ENCODE measurements around the gene NUP50.

The NUP50 gene

DNA sequence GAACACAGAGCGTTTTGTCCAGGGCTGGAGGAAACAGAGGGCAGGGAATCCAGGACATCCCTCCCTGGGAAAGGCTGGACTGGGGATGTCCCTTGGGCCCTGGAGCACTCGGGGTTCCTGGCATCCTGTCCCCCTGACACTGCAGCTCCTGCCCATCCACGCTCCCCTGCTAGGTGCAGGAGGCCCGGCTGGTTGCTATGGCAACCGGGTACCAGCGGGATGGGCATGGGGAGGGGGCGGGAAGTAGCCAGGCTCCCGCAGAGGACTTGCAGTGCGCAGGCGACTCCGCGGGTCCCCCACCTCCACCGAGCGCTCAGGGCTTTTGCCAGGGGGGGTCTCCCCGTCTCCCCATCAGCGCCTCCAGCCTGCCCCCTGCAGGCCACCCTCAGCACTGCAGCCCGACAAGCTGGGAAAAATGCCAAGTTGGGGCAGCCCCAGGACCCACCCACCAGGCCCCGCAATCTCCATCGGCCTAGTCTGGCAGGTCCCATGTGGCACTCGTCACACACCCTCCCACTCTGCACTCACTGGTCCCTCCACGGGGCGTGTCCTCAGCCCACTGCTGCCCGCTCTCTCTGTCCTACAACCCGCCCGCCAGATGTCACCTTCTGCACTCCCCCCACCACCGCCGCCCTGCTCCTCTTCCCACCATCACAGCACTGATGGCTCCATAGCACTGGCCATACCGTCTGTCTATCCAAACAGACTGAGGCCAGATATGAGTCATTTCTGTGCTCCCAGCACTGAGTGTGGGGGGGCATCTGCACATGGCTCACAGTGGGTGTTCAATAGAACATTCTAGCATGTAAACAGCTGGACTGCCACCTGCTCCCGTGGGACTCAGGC lies 45.5 kb downstream of the NUP50 start:
- no peak for DNase-seq (ENCODE audit: low read depth in 2 of 2, low spot score in 1 of 2)

DNA sequence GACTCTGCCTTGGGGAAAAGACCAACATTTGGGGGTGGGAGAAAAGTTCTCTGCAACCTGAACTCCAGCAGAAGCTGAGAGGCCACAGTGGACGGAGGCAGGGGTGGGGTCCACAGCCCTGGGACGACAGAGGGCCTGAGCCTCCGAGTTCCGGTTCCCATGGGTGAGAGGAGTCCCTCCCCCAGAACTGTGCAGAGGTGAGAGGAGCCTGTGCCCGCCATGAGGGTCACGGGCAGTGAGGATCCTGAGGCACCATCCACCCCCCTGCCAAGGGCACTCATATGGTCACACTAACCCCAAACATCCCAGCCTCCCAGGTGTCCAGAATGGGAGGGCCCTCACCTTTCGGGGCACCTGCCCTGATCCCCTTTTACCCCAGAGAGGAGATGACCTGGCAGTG lies 46.4 kb downstream of the NUP50 start:
- no peak for DNase-seq (ENCODE audit: low read depth in 2 of 2, low spot score in 1 of 2)

DNA sequence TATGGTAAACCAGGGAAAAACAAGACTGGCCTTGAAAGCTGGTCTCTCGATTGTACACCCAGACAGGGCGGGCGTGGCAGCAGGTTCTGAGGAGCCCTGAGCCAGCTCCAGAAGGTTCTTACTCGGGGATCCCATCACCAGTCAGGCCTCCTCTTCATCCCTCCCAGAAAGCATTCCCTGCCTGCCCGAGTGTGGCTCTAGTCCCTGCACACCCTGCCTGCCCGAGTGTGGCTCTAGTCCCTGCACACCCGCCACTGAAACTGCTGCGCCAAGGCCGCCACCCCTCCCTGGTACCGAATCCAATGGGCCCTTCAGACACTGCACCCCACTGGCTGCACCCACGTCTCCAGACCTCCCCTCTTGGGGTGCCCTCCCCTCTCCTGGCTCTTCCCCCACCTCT lies 46.9 kb downstream of the NUP50 start:
- DNase-seq (ENCODE audit: low read depth in 2 of 2, low spot score in 1 of 2) = no peak

DNA sequence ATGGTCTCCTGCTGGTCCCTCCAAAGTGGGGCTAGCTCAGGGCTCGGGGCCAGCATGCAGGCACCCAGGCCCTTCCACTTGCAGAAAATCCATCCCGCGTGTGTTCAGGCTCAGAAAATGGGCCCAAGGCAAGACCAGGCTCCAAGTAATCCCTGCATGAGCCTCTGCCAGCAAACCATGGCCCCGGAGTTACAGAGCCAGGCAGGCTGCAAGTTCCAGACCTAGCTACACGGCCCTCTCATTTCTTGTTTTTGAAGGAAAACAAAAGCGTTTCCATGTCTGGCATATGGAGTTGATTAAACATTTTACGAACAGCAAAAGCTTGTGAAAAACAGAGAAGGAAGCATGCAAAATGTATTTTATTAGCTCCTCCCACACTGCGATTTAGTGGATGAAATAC lies 47.3 kb downstream of the NUP50 start:
- no peak for DNase-seq (ENCODE audit: low read depth in 2 of 2, low spot score in 1 of 2)

DNA sequence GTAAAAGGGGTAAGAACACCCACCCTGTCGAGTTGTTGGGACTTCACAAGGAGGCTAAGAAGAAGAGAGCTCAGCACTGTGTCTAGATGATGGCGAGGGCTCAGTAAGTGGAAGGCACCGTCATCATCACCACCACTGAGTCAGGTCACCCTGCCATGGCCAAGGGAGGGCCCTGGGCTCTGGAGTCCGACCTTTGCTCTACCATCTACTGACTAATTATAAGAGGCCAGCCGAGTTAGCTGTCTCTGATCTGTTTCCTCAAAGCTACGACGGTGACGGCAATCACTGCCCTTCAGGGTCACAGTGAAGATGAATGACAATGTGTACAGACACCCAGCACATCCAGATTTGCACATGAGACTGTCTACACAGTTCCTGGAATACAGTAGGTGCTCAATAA lies 47.7 kb downstream of the NUP50 start:
- DNase-seq (ENCODE audit: low read depth in 2 of 2, low spot score in 1 of 2) = no peak

DNA sequence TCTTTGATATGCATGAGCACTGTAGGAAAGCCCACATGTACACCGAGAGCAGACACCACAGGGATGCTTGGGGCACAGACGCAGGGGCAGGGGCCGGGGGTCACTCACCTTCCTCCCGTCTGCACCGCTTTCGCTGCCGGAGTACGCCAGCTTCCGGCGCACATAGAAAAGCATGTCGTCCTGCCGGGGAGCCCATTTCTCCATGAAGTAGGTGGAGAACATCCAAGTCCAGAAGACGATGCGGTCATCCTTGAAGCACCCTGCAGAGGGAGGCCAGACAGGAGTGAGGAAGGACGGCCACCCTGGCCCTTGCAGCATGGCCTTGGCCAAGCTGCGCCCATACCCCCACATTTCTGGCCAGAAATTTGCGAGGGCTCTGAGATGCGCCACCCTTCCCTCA lies 48.1 kb downstream of the NUP50 start:
- DNase-seq (ENCODE audit: low read depth in 2 of 2, low spot score in 1 of 2) = no peak

DNA sequence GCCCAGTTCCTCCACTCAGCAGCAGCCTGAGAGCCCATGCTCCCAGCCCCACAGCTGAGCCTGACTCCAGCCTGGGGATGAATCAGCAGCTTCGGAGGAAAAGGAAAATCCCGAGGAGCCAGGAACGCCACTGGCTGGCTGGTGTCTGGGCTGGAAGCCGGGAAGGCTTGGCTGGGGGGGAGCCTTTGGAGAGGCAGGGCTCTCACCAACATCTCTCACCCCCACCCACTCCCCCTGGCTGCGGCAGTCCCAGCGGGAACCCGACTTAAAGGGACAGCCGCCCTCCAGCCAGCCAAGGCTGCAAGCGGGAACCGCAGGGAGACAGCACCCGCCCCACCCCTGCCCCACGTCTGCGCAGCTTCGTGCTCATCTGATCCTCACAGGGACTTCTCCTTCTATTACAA lies 48.6 kb downstream of the NUP50 start:
- DNase-seq (ENCODE audit: low read depth in 2 of 2, low spot score in 1 of 2) = no peak

DNA sequence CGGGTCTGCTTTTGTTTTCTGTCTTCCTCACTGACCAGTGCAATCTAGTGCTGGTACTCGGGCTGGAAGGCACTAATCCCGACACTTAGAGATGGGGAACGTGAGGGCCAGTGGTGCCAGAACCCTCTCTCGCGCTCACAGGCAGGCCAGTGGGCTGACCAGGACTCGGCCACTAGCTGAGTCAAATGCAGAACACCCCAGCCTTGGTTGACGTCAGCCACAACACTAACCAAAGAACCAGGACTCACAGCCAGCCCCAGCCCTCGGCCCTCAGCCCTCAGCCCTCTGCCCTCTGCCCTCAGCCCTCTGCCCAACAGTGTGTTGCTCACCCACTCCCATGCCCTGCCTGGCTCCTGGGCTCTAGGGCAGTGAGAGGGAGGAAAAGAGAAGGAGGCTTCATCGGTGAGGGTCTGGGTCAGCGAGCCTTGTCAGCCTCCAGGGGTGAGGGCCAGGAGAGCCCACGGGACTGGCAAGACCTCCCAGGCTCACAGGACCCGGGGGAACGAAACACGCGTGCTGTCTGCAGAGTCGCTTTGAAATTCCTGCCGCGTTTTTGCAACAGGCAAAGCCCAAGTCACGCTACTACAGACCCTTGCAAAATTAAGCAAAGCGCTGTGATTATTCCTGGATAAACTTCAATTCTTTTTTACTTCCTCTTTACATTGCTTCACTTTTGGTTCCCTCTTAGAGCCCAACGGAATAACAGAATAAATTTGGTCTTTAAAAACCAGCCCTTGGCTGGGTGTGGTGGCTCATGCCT lies 49.4 kb downstream of the NUP50 start:
- no peak for DNase-seq (ENCODE audit: low read depth in 2 of 2, low spot score in 1 of 2)

DNA sequence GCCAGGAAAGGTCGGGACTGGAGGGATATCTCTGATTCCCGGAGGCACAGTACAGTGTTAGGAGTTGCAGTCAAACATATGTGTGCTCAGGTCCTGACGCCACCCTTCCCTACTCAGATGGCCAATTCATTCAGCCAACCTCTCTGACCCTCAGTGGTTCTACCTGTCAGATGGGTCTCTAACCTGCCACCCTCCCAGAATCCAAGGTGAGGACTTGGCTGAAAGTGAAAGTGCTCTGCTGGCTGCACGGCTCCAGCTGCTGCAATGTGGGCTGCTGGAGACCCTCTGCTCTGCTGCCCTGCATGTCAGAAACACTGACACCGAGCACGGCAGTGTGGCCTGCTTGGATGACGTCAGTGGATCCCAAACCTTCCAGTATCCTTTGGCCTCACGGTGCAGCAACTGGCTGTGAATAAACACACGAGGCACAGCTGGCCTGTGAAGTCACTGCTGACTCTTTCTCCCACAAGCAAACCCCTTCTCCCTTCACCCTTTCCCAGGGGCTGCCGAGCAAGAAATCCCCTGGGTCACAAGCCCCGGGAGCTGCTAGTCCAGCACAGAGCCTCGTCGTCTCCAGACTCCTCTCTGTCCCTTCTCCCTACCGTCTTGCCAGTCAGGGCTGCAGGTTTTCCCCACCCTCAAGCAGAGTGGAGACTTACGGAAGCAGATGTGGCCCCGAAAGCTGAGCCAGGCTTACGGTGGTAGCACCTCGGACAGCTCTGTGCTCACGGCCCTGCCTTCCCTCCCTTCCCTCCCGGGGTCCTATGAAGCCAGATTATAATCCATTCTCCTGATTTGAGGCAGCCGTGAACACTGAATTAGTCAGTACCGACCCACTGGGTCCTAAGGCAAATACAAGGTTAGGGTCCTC lies 52.6 kb downstream of the NUP50 start:
- no peak for DNase-seq (ENCODE audit: low read depth in 2 of 2, low spot score in 1 of 2)

DNA sequence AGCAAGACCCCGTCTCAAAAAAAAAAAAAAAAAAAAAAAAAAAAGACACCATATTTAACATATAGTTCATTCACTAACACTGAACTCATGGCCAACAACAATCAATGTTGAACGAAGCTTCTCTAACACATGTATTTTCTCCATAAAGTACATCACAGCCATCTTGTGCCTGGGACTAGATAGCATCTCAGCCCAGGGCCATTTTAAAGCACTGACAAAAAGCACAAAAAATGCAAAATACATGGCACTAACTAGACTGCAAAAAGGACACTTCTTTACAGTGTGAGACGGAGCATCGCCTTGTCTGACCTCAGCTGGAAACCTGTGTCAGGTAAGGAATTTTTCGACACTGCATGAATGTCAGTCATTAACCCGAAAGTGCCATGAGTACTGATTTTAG lies 53.6 kb downstream of the NUP50 start:
- no peak for DNase-seq (ENCODE audit: low read depth in 2 of 2, low spot score in 1 of 2)

DNA sequence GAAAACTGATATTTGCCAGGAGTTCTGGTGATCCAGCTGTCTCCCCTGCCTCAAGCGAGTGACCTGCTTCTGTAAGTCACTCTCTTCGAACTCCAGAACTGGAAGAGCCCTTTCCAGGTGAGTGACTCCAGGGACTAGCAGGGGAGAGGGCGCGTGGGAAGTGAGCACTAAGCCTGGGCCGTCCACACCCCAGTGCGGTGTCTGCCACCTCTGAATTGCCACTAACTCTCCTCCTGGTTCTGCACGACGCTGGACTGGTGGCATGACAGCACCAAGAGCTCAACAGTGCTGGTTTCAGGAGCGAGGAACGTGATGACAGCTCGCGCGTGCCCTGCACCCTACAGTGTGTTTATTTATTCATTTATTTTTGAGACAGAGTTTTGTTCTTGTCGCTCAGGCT lies 54.1 kb downstream of the NUP50 start:
- no peak for DNase-seq (ENCODE audit: low read depth in 2 of 2, low spot score in 1 of 2)

DNA sequence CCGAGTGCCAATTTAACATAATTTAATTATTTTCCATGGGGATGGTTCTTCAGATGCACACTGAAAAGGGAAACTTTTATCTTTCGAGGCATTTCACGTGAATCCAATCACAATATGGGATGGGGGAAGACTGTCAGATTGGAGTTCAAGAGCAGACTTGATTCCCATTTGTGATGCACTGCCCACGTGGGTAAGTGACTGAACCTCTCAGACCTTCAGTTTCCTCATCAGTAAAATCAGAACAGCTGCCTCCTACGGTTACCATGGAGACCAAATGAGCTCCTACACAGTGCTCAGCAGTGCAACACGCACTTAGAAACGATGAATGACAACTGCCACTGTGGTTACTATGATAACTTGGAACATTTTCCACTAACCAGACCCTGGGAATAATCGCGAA lies 55.3 kb downstream of the NUP50 start:
- no peak for DNase-seq (ENCODE audit: low read depth in 2 of 2, low spot score in 1 of 2)

DNA sequence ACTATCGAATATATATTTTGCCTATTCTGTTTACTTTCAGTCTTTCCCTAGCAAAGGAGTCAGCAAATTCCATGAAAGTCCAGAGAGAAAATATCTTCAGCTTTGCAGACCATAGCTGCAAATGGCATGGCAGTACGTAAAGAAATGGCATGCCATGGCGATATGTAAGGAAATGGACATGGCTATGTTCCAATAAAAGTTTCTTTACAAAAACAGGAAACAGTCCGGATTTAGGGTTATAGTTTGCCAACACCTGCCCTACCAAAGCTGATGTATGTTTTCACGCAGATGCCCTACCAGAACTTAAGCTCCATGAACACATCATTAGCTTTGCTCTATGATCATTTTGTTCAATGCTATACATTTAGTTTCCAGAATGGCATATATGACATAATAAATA lies 57.5 kb downstream of the NUP50 start:
- no peak for DNase-seq (ENCODE audit: low read depth in 2 of 2, low spot score in 1 of 2)

DNA sequence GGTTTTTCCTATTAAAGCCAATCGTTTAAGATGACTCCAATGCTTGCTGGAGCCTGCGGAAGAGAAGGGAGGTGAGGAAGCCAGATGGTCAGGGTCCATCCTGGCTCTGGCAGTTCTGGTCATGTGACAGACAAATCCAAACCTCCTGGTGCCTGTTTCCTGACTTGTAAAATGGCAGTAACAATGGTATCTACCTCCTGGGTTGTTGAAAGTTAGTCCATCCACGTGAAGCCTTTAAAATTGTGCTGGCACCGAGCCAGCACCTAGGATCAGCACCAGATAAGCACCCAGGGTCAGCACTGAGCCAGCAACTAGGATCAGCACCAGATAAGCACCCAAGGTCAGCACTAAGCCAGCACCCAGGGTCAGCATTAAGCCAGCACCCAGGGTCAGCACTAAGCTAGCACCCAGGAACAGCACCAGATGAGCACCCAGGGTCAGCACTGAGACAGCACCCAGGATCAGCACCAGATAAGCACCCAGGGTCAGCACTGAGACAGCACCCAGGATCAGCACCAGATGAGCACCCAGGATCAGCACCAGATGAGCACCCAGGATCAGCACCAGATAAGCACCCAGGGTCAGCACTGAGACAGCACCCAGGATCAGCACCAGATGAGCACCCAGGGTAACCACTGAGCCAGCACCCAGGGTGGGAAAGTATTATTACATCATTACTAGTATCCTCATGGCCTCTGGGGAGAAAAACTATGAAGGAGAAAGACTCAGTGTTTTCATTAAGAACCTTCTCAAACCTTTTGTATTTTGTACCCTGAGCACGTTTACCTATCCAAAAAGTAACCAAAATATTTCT lies 59.8 kb downstream of the NUP50 start:
- no peak for DNase-seq (ENCODE audit: low read depth in 2 of 2, low spot score in 1 of 2)

DNA sequence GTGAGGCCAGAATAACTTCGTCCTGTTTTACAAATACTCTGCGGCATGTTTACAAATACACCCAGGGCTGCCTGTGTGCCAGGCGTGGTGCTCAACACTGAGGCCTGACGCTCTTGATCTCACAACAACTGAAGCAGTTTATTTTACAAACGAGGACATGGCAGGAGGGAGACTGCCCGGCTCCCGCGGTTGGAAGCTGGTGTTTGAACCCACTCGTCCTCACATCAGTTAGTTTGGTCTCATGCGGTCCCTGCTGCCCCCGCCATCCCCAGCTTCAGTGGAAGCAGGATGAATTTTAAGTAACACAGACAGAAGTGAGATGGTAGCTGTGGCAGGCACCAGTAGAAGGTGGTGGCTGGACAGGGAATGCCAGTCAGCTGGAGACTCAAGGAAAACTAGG lies 60.6 kb downstream of the NUP50 start:
- no peak for DNase-seq (ENCODE audit: low read depth in 2 of 2, low spot score in 1 of 2)

DNA sequence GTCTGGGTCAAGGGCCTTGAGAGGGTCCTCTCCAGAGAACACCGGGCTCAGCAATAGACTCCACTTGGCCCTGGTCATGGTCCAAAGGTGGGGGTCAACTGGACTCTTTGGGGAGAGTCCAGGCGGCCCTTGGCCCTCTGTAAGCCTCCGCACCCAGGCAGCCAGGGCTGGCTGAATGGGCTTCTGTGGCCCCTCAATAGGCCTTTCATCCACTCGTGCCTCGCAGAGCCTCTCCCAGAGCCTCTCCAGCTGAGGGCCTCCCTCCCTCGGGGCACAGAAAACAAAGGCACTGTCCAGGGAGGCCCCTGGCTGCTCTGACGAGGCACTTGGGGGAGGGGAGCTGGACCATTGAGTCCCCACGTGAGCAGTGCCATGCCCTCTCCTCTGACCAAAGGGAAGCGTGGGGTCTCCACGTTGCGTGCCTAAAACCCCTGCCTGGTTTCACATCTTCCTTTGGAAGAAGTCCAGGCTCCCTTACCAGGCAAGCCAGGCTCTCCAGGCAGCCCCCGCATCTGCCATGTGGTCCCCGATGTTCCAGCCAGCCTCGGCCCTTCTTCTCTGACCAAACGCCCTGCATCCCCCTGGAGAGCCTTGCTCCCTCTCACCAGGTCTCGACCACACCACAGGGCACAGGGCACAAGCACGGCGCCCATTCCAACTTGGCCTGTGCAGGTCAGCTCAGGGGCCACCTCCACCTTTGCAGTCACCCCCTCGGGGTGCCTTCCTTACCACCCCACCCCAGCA lies 61.4 kb downstream of the NUP50 start:
- DNase-seq (ENCODE audit: low read depth in 2 of 2, low spot score in 1 of 2) = no peak

DNA sequence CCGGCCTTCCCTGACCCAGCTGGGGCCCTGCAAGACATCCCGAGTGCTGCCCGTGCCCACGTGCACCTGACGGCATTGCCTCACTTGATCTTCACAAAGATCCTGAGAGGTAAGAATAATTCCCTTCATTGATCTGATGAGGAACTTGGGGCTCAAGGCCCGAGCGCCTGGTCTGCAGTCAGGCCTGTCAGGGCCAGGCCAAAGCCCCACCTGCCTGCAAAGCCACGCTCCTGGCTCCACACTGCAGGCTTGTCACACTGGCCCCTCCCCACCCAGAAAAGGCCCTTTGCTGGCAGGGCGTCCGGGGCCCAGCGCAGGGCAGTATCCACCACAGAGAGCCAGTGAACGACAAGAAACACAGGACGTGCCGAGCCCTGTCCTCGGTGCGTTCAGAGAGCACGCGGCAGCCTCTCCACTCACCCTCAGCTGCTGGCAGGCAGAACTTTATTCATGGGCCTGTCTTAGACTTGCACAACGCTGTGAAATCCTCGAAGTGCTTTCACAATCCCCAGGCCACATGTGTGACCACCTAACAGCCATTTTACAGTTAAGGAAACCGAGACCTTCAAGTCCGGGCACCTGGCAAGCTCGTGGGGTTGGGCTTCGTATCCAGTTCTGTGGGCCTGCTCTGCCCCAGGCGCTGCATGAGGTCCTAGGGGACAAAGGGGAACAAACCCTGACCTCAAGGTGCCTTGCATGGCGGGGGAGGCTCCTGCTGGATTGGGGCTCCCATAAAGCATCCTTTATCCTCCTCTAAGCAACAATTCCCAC lies 62.2 kb downstream of the NUP50 start:
- no peak for DNase-seq (ENCODE audit: low read depth in 2 of 2, low spot score in 1 of 2)

DNA sequence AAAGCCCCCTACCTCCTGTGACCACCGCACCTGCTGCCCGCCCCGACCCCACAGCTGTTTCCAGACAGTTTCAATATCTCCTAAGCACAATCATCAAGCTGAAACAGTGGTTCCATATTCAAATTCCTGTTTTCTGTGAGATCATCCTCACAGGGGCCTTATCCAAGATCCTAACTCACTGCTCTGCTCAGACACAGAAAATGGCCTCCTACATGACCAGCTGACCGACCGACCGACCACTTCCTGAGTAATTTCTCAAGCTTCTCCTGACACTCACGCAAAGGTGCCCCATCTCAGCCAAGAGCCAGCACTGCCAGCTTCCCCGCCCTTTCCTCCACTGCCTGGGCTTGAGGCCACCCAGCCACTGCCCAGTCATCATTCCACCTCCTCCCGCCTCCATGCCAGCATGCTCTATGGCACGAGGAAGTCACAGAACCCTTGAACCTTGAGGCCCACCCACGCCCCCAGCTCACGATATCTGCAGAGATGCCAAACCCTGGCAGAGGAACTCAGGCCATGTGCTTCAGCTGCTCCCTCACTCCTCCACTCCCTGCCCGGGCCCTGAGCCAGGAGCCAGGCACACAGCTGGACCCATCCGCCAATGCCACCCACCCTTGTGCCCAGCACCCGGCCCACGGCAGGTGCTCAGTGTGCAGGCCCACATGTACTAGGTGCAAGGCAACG lies 62.9 kb downstream of the NUP50 start:
- no peak for DNase-seq (ENCODE audit: low read depth in 2 of 2, low spot score in 1 of 2)
